Neuronal stem cell (in vitro differentiated cells): ENCODE results near the gene CARTPT.

Experiments
- DNase-seq: peaks from one replicate; pipeline ENCODE4 v3.0.0-alpha.2; 2013; ENCODE audit warnings: low spot score
- H2AFZ ChIP-seq: one replicate; pipeline ENCODE4 v1.6.1; 2013; ENCODE audit warnings: mild to moderate bottlenecking, low read length, inconsistent platforms
- H2AK5ac ChIP-seq: 2 replicates; pipeline ENCODE4 v1.6.1; 2013; ENCODE audit warnings: low read depth, mild to moderate bottlenecking, inconsistent platforms, low read length, moderate library complexity, mixed read lengths
- H2BK120ac ChIP-seq: 2 replicates; pipeline ENCODE4 v1.6.1; 2013; ENCODE audit warnings: low read depth, mild to moderate bottlenecking, inconsistent platforms, low read length, moderate library complexity, mixed read lengths
- H2BK12ac ChIP-seq: one replicate; pipeline ENCODE4 v1.6.1; 2013; ENCODE audit warnings: low read length, inconsistent platforms
- H2BK15ac ChIP-seq: 2 replicates; pipeline ENCODE4 v1.6.1; 2013; ENCODE audit warnings: mild to moderate bottlenecking, low read length, inconsistent platforms, mixed read lengths
- H2BK5ac ChIP-seq: one replicate; pipeline ENCODE4 v1.6.1; 2013; ENCODE audit warnings: inconsistent platforms, mild to moderate bottlenecking, low read length, moderate library complexity
- H3K14ac ChIP-seq: one replicate; pipeline ENCODE4 v1.6.1; 2013; ENCODE audit warnings: low read length, inconsistent platforms
- H3K18ac ChIP-seq: 2 replicates; pipeline ENCODE4 v1.6.1; 2013; ENCODE audit warnings: low read length, inconsistent platforms
- H3K23ac ChIP-seq: 2 replicates; pipeline ENCODE4 v1.6.1; 2013; ENCODE audit warnings: low read depth, mild to moderate bottlenecking, mixed read lengths, low read length, inconsistent platforms; ENCODE audit not compliant: poor library complexity
- H3K27ac ChIP-seq: replicated peaks from 3 replicates; pipeline ENCODE4 v1.5.1; 2013; ENCODE audit warnings: low read length, inconsistent platforms
- H3K27me3 ChIP-seq, 3 experiments: 2 replicates each; pipeline ENCODE4 v1.6.1; 2013; ENCODE audit warnings: low read length in 3 of 3, mild to moderate bottlenecking in 2 of 3, inconsistent platforms in 1 of 3, low read depth in 1 of 3, mixed read lengths in 1 of 3, moderate library complexity in 1 of 3; ENCODE audit not compliant: control insufficient read depth in 3 of 3, insufficient read depth in 3 of 3
- H3K36me3 ChIP-seq, 2 donors: replicated peaks in 1 of 2; 2 replicates each; pipeline ENCODE4 v1.6.1; 2013; ENCODE audit warnings: low read length in 2 of 2; ENCODE audit not compliant: control insufficient read depth in 2 of 2, insufficient read depth in 2 of 2
- H3K4ac ChIP-seq: 2 replicates; pipeline ENCODE4 v1.6.1; 2013; ENCODE audit warnings: inconsistent platforms, mild to moderate bottlenecking, low read length, moderate library complexity
- H3K4me1 ChIP-seq, 2 donors: 1 replicate in 1 of 2; 2 replicates in 1 of 2; pipeline ENCODE4 v1.6.1; 2013; ENCODE audit warnings: low read length in 2 of 2, low read depth in 1 of 2; ENCODE audit not compliant: control insufficient read depth in 2 of 2, insufficient read depth in 1 of 2
- H3K4me2 ChIP-seq: one replicate; pipeline ENCODE4 v1.6.1; 2013; ENCODE audit warnings: mild to moderate bottlenecking, low read length, inconsistent platforms; ENCODE audit not compliant: insufficient read depth, poor library complexity, severe bottlenecking
- H3K4me3 ChIP-seq, 2 donors: 2 replicates each; pipeline ENCODE4 v1.5.1; 2013; ENCODE audit warnings: low read length in 2 of 2, mild to moderate bottlenecking in 2 of 2, inconsistent platforms in 1 of 2, moderate library complexity in 1 of 2
- H3K79me1 ChIP-seq: one replicate; pipeline ENCODE4 v1.6.1; 2013; ENCODE audit warnings: low read depth, mild to moderate bottlenecking, inconsistent platforms, low read length, moderate library complexity
- H3K9ac ChIP-seq: one replicate; pipeline ENCODE4 v1.6.1; 2013; ENCODE audit warnings: mild to moderate bottlenecking, low read depth, low read length, inconsistent platforms; ENCODE audit not compliant: poor library complexity
- H3K9me3 ChIP-seq, 2 donors: replicated peaks in 1 of 2; 2 replicates each; pipeline versions ENCODE3 to v1.6.1; 2013; ENCODE audit warnings: low read length in 2 of 2, mild to moderate bottlenecking in 2 of 2, inconsistent platforms in 1 of 2, low read depth in 1 of 2, mixed read lengths in 1 of 2, moderate library complexity in 1 of 2; ENCODE audit not compliant: control insufficient read depth in 2 of 2, insufficient read depth in 1 of 2
- H4K8ac ChIP-seq: one replicate; pipeline ENCODE4 v1.6.1; 2013; ENCODE audit warnings: low read depth, mild to moderate bottlenecking, inconsistent platforms, low read length, moderate library complexity
- H4K91ac ChIP-seq: one replicate; pipeline ENCODE4 v1.6.1; 2013; ENCODE audit warnings: low read length, low read depth, mild to moderate bottlenecking, inconsistent platforms; ENCODE audit not compliant: poor library complexity
- WGBS, 2 donors: extraction: QIAGEN DNeasy Blood & Tissue Kit; methylation state at CpG; one replicate each; pipeline ENCODE4 v1.1.7; 2013; ENCODE audit warnings: missing lambda C conversion rate in 2 of 2, mixed read lengths in 1 of 2; ENCODE audit not compliant: insufficient read length in 2 of 2, insufficient replicate concordance in 1 of 2; ENCODE audit errors: extremely low coverage in 2 of 2; 5-methylcytosine and 5-hydroxymethylcytosine counted together

CARTPT gene

GRCh38 chr5:71747182-71747581, 28.1 kb downstream of the CARTPT start:
- no peak overlapping the region for H2BK15ac ChIP-seq
- no peak overlapping the region for H2AFZ ChIP-seq
- no peak overlapping the region for H3K14ac ChIP-seq
- H3K4me1 ChIP-seq = peaks cover 0 to 3% of the 10 kb centered on the region in 2 donors
- H2BK12ac ChIP-seq = no peak overlapping the region
- H3K27ac ChIP-seq = no peak overlapping the region
- H3K23ac ChIP-seq = no peak overlapping the region
- no peak overlapping the region for H4K91ac ChIP-seq
- no CpG with 5 or more reads among the region's 3 CpGs for WGBS, 2 donors
- no peak overlapping the region for H2BK5ac ChIP-seq
- no peak overlapping the region for H4K8ac ChIP-seq
- no peak overlapping the region for H2BK120ac ChIP-seq
- H3K4me3 ChIP-seq = no peak overlapping the region
- no peaks in the 10 kb centered on the region for H3K9me3 ChIP-seq
- no peak overlapping the region for H2AK5ac ChIP-seq
- H3K18ac ChIP-seq = no peak overlapping the region
- no peak overlapping the region for H3K4me2 ChIP-seq
- H3K4ac ChIP-seq = no peak overlapping the region
- no peaks in the 10 kb centered on the region for H3K79me1 ChIP-seq
- no peaks in the 10 kb centered on the region for H3K27me3 ChIP-seq
- no peak overlapping the region for H3K9ac ChIP-seq
- DNase-seq = no peak
- H3K36me3 ChIP-seq = no peaks in the 10 kb centered on the region

- Histone ChIP-seq H2AK5ac (no peak overlapping the region), H4K91ac (no peak overlapping the region), H3K9ac (no peak overlapping the region), H2BK12ac (no peak overlapping the region), H3K14ac (no peak overlapping the region), H3K27me3 (no peaks in the 10 kb centered on the region), H3K23ac (no peak overlapping the region), H3K27ac (no peak overlapping the region), H3K9me3 (no peaks in the 10 kb centered on the region), H3K79me1 (no peaks in the 10 kb centered on the region), H3K4ac (no peak overlapping the region), H4K8ac (no peak overlapping the region), H3K4me2 (no peak overlapping the region), H2AFZ (no peak overlapping the region), H3K36me3 (no peaks in the 10 kb centered on the region), H2BK120ac (no peak overlapping the region), H3K4me3 (no peak overlapping the region), H3K4me1 (peaks cover 0 to 3% of the 10 kb centered on the region in 2 donors), H2BK15ac (no peak overlapping the region), H3K18ac (no peak overlapping the region), H2BK5ac (no peak overlapping the region)
- no CpG with 5 or more reads among the region's 11 CpGs for WGBS, 2 donors
- no peak for DNase-seq
Measured at GRCh38 chr5:71748360-71748759, 29.3 kb downstream of the CARTPT start.

DNA sequence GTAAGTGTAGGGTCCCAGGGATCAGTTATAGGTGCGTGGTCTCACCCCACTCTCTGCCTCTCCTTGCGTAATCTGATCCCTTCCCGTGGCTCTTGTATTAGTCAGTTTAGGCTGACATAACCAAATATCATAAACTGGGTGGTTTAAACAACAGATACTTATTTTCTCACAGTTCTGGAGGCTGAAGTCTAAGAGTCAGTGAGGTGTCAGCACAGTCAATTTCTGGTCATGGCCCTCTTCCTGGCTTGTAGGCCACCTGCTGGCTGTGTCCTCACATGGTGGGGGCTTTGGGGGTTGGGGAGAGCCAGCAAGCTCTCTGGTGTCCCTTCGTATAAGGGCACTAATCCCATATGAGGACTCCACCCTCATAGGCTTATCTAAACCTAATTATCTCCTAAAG, 32.3 kb downstream of the CARTPT start:
- Histone ChIP-seq H2AFZ (no peak overlapping the region), H2AK5ac (no peak overlapping the region), H3K18ac (no peak overlapping the region), H2BK15ac (no peak overlapping the region), H3K4me2 (no peak overlapping the region), H3K79me1 (no peaks in the 10 kb centered on the region), H3K23ac (no peak overlapping the region), H2BK5ac (no peak overlapping the region), H3K4me3 (no peak overlapping the region), H3K14ac (no peak overlapping the region), H3K27ac (no peak overlapping the region), H3K4ac (no peak overlapping the region), H3K4me1 (peaks cover 0 to 1% of the 10 kb centered on the region in 2 donors), H4K8ac (no peak overlapping the region), H3K9me3 (no peaks in the 10 kb centered on the region), H4K91ac (no peak overlapping the region), H3K36me3 (no peaks in the 10 kb centered on the region), H2BK120ac (no peak overlapping the region), H3K27me3 (no peaks in the 10 kb centered on the region), H3K9ac (no peak overlapping the region), H2BK12ac (no peak overlapping the region)
- WGBS, 2 donors = no CpG with 5 or more reads among the region's 4 CpGs
- DNase-seq = no peak

- Histone ChIP-seq H2AFZ (no peak overlapping the region), H3K9ac (no peak overlapping the region), H3K27ac (no peak overlapping the region), H3K4me2 (no peak overlapping the region), H3K4ac (no peak overlapping the region), H4K8ac (no peak overlapping the region), H3K27me3 (no peaks in the 10 kb centered on the region), H2BK120ac (no peak overlapping the region), H3K23ac (no peak overlapping the region), H3K4me3 (no peak overlapping the region), H3K14ac (no peak overlapping the region), H3K36me3 (no peaks in the 10 kb centered on the region), H3K4me1 (peaks cover 0 to 1% of the 10 kb centered on the region in 2 donors), H2AK5ac (no peak overlapping the region), H2BK12ac (no peak overlapping the region), H3K18ac (no peak overlapping the region), H3K79me1 (no peaks in the 10 kb centered on the region), H2BK15ac (no peak overlapping the region), H3K9me3 (no peaks in the 10 kb centered on the region), H2BK5ac (no peak overlapping the region), H4K91ac (no peak overlapping the region)
- WGBS, 2 donors = no CpG with 5 or more reads among the region's 4 CpGs
- DNase-seq = no peak
Measured at GRCh38 chr5:71752441-71753190, 33.5 kb downstream of the CARTPT start.
